Middle frontal gyrus (tissue), 1 donor: ENCODE data around the gene SPATA31A1.
"Not testable (repeated sequence)": the region's sequence is repeated elsewhere in the genome, so short reads cannot be mapped to it uniquely, and the experiment has no call there.

Experiments used
- DNase-seq: peaks from one replicate; pipeline ENCODE4 v3.0.0-alpha.2; 2015; ENCODE audit warnings: low spot score; ENCODE audit errors: extremely low spot score

Gene SPATA31A1

GRCh38 chr9:39355369-39355768 lies at the start of gene SPATA31A1:
Gene SPATA31A1, plus strand, starts transcription at chr9:39355669. Its CDS starts 62 bp downstream, at chr9:39355731.
- DNase-seq, result not testable (repeated sequence)

GRCh38 chr9:39407261-39408204 lies 52.1 kb downstream of the SPATA31A1 start:
- DNase-seq, result not testable (repeated sequence)

GRCh38 chr9:39411254-39411940 lies 55.9 kb downstream of the SPATA31A1 start:
- DNase-seq, result not testable (repeated sequence)
